Measurements from ENCODE around the gene TRIML1. TPM values are rescaled to one million over a fixed set of nuclear protein-coding genes. Genes with fewer than 3 reads are reported as not detected.

The TRIML1 gene
- total RNA-seq, 1 experiment from 2014 or later = not detected

DNA sequence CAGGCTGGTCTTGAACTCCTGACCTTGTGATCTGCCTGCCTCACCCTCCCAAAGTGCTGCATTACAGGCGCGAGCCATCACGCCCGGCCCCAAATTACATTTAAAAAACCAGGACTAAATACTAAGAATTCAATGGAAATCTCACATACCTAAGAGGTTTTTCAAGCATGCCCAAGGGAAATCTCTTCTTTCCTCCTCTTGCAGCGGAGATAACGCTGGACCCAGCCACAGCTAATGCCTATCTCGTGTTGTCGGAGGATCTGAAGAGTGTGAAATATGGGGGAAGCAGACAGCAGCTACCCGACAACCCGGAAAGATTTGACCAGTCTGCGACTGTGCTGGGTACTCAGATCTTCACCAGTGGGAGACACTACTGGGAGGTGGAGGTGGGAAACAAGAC, 7.4 kb downstream of the TRIML1 start:
- H3K4me1 ChIP-seq (ENCODE audit: control insufficient read depth, insufficient read depth, low read length) = no peaks in the 10 kb centered on the region
- ATAC-seq = no peak

DNA sequence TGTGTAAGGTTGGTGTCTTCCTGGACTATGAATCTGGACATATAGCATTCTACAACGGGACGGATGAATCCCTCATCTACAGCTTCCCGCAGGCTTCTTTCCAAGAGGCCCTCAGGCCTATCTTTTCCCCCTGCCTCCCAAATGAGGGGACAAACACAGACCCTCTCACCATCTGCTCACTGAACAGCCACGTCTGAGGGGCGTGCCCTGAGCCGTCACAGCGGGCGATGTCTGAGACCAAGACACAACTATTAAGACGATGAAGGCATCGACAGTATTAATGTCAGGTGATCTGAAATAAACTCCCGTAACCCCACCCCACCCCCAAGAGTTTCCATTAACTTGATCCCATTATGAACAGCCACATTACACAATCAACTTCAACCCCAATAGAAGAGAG, 7.9 kb downstream of the TRIML1 start:
- Histone ChIP-seq H3K4me1 (ENCODE audit: control insufficient read depth, insufficient read depth, low read length) (no peaks in the 10 kb centered on the region), H3K36me3 (ENCODE audit: control insufficient read depth, insufficient read depth, low read length) (no peaks in the 10 kb centered on the region), H3K9me3 (ENCODE audit: control insufficient read depth, insufficient read depth, low read depth, low read length) (no peaks in the 10 kb centered on the region), H3K4me3 (ENCODE audit: low read depth in 2 of 2, low read length in 2 of 2) (no peak overlapping the region), H3K27me3 (ENCODE audit: control insufficient read depth, insufficient read depth, low read length) (no peaks in the 10 kb centered on the region), H3K27ac (ENCODE audit: low read length) (no peak overlapping the region)
- BruUV-seq (replicated peaks) = no TSS peak
- ATAC-seq (no peak), DNase-seq (ENCODE audit: low read depth, low spot score) (no peak)
- intact Hi-C loops (cut with micrococcal nuclease; ENCODE audit: unreplicated experiment) = no loop called here
- no peak for TF ChIP-seq POLR2AphosphoS5 (IDR thresholded peaks at IDR 0.05; ENCODE audit: low read depth, low read length)
- no peak for TF ChIP-seq TCF7L2 (IDR thresholded peaks at IDR 0.05; ENCODE audit: low read depth, low read length)
- TF ChIP-seq, protein P1, sequence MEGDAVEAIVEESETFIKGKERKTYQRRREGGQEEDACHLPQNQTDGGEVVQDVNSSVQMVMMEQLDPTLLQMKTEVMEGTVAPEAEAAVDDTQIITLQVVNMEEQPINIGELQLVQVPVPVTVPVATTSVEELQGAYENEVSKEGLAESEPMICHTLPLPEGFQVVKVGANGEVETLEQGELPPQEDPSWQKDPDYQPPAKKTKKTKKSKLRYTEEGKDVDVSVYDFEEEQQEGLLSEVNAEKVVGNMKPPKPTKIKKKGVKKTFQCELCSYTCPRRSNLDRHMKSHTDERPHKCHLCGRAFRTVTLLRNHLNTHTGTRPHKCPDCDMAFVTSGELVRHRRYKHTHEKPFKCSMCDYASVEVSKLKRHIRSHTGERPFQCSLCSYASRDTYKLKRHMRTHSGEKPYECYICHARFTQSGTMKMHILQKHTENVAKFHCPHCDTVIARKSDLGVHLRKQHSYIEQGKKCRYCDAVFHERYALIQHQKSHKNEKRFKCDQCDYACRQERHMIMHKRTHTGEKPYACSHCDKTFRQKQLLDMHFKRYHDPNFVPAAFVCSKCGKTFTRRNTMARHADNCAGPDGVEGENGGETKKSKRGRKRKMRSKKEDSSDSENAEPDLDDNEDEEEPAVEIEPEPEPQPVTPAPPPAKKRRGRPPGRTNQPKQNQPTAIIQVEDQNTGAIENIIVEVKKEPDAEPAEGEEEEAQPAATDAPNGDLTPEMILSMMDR (IDR thresholded peaks at IDR 0.05) = no peak
- TF ChIP-seq, protein P2, sequence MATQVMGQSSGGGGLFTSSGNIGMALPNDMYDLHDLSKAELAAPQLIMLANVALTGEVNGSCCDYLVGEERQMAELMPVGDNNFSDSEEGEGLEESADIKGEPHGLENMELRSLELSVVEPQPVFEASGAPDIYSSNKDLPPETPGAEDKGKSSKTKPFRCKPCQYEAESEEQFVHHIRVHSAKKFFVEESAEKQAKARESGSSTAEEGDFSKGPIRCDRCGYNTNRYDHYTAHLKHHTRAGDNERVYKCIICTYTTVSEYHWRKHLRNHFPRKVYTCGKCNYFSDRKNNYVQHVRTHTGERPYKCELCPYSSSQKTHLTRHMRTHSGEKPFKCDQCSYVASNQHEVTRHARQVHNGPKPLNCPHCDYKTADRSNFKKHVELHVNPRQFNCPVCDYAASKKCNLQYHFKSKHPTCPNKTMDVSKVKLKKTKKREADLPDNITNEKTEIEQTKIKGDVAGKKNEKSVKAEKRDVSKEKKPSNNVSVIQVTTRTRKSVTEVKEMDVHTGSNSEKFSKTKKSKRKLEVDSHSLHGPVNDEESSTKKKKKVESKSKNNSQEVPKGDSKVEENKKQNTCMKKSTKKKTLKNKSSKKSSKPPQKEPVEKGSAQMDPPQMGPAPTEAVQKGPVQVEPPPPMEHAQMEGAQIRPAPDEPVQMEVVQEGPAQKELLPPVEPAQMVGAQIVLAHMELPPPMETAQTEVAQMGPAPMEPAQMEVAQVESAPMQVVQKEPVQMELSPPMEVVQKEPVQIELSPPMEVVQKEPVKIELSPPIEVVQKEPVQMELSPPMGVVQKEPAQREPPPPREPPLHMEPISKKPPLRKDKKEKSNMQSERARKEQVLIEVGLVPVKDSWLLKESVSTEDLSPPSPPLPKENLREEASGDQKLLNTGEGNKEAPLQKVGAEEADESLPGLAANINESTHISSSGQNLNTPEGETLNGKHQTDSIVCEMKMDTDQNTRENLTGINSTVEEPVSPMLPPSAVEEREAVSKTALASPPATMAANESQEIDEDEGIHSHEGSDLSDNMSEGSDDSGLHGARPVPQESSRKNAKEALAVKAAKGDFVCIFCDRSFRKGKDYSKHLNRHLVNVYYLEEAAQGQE (IDR thresholded peaks at IDR 0.05; ENCODE audit: insufficient read depth in 1 of 2, low read depth in 2 of 2, low read length in 1 of 2) = no peak
- no peak for TF ChIP-seq SIN3A (IDR thresholded peaks at IDR 0.05; ENCODE audit: borderline replicate concordance, insufficient read depth, low read depth, low read length)
- ChIA-PET POLR2A (no interaction called here), CTCF (no interaction called here)
- in situ Hi-C loops (cut with HindIII; ENCODE audit: low pct_unique_long_range_greater_than_20kb, low sequenced_read_pairs) = no loop called here

More for the DNA sequence above, 7.4 kb downstream of the TRIML1 start:
- BruUV-seq (replicated peaks) = no TSS peak
- TF ChIP-seq SIN3A (IDR thresholded peaks at IDR 0.05; ENCODE audit: borderline replicate concordance, insufficient read depth, low read depth, low read length) = no peak
- TF ChIP-seq POLR2AphosphoS5 (IDR thresholded peaks at IDR 0.05; ENCODE audit: low read depth, low read length) = no peak
- no peak for TF ChIP-seq TCF7L2 (IDR thresholded peaks at IDR 0.05; ENCODE audit: low read depth, low read length)
- TF ChIP-seq, protein P1 (IDR thresholded peaks at IDR 0.05) = no peak
- TF ChIP-seq, protein P2 (IDR thresholded peaks at IDR 0.05; ENCODE audit: insufficient read depth in 1 of 2, low read depth in 2 of 2, low read length in 1 of 2) = no peak
- ChIA-PET CTCF (no interaction called here), POLR2A (no interaction called here)
- no peaks in the 10 kb centered on the region for H3K36me3 ChIP-seq (ENCODE audit: control insufficient read depth, insufficient read depth, low read length)
- in situ Hi-C loops (cut with HindIII; ENCODE audit: low pct_unique_long_range_greater_than_20kb, low sequenced_read_pairs) (no loop called here), intact Hi-C loops (cut with micrococcal nuclease; ENCODE audit: unreplicated experiment) (no loop called here)
- H3K27me3 ChIP-seq (ENCODE audit: control insufficient read depth, insufficient read depth, low read length) = no peaks in the 10 kb centered on the region
- no peak overlapping the region for H3K4me3 ChIP-seq (ENCODE audit: low read depth in 2 of 2, low read length in 2 of 2)
- DNase-seq (ENCODE audit: low read depth, low spot score) = no peak
- H3K9me3 ChIP-seq (ENCODE audit: control insufficient read depth, insufficient read depth, low read depth, low read length) = no peaks in the 10 kb centered on the region
- no peak overlapping the region for H3K27ac ChIP-seq (ENCODE audit: low read length)
